Adrenal gland (tissue), 12 donors: ENCODE measurements around the gene ENC1. TPM values are rescaled to one million over a fixed set of nuclear protein-coding genes. Genes with fewer than 3 reads are reported as not detected.

Source experiments
- DNase-seq, 7 donors: peaks; one replicate each; pipeline ENCODE4 v3.0.0-alpha.2; 2019 to 2020
- H3K27ac ChIP-seq, 5 donors: fragments of 200-600 bp; sonication (generic) in 4 of 5; 1 replicate in 3 of 5; 2 replicates in 2 of 5; pipeline versions ENCODE4 v1.5.1 to v1.8.0; 2016 to 2020; ENCODE audit warnings: mild to moderate bottlenecking in 1 of 5
- H3K27me3 ChIP-seq: fragments of 200-600 bp; 2 replicates; pipeline ENCODE4 v1.8.0; 2021
- H3K36me3 ChIP-seq, 2 donors: fragments of 200-600 bp; replicated peaks in 1 of 2; 1 replicate in 1 of 2; 2 replicates in 1 of 2; pipeline versions ENCODE4 v1.5.1 to v1.8.0; 2018 to 2022
- H3K4me1 ChIP-seq, 2 donors: fragments of 200-600 bp; replicated peaks in 1 of 2; 1 replicate in 1 of 2; 2 replicates in 1 of 2; pipeline versions ENCODE4 v1.5.1 to v1.8.0; 2018 to 2021
- H3K4me3 ChIP-seq, 4 donors: fragments of 200-600 bp; sonication (generic) in 3 of 4; one replicate each; pipeline ENCODE4 v1.5.1; 2016 to 2018
- H3K9me3 ChIP-seq, 3 donors: fragments of 200-600 bp; sonication (generic) in 1 of 3; replicated peaks in 1 of 3; 1 replicate in 2 of 3; 2 replicates in 1 of 3; pipeline versions ENCODE4 v1.5.1 to v1.8.0; 2016 to 2021
- POLR2A ChIP-seq, 2 donors: fragments of 450-650 bp; IDR thresholded peaks; one replicate each; pipeline ENCODE4 v1.6.1; 2017; ENCODE audit warnings: antibody characterized with exemption in 2 of 2, mild to moderate bottlenecking in 2 of 2, moderate library complexity in 1 of 2
- WGBS, 4 donors: extraction: QIAGEN DNeasy Blood & Tissue Kit in 2 of 4; methylation state at CpG; one replicate each; pipeline versions ENCODE4 v1.1.5 to v1.1.7; 2013 to 2017; 5-methylcytosine and 5-hydroxymethylcytosine counted together
- intact Hi-C, 2 donors: fragments of 100-400 bp; cut with DNase I; formaldehyde crosslinking; loops; one replicate each; pipeline versions ENCODE4 v1.14.1 to v1.15.0; 2022 to 2023
- polyA plus RNA-seq, 3 donors: library from polyadenylated mRNA; stranded (reverse); fragments of 200-250 nt in 2 of 3; fragments of 350-450 nt in 1 of 3; fragmentation: Illumina TruSeq in 1 of 3; extraction: RNeasy Lipid Tissue Mini Kit (QIAGEN cat#74804) in 1 of 3; gene quantifications; one replicate each; pipeline ENCODE4 v1.2.3, GENCODE V29; 2013 to 2014
- total RNA-seq, 9 donors: library from RNA; depleted of rRNA in 4 of 9; stranded (reverse); fragments of >200 nt in 4 of 9; fragments of 120-200 nt in 1 of 9; fragmentation: NEBNext Ultra II Directional in 1 of 9; extraction: Animal tissue kit (Norgen Biotek cat#: 25700) in 1 of 9; gene quantifications; one replicate each; pipeline versions ENCODE4 v1.1.0 to v1.2.4, GENCODE V29; 2013 to 2023
- TF ChIP-seq, protein P1 (sequence below), 6 experiments: fragments of 450-650 bp in 4 of 6; fragments of 200-600 bp in 2 of 6; sonication (generic) in 1 of 6; IDR thresholded peaks; 1 replicate in 5 of 6; 2 replicates in 1 of 6; pipeline versions ENCODE4 v1.5.1 to v1.8.0; 2016 to 2021; ENCODE audit warnings: antibody characterized with exemption in 6 of 6, mild to moderate bottlenecking in 2 of 6, moderate library complexity in 1 of 6
- donor health status: healthy with polysubstance abuse.
- donor health status: Bipolar disorder and iron deficiency.
- donor health status: DM: yes; HTN: yes; CAD: no.
- donor health status: DM: no; HTN: no; CAD: no.
- donor health status: DM: no; HTN: no; CAD: no.
- donor health status: DM: yes; HTN: yes; CAD: no.

ENC1 gene
- total and polyA plus RNA-seq, 12 donors = 2.1 to 48.7 (median 4.4) TPM

DNA sequence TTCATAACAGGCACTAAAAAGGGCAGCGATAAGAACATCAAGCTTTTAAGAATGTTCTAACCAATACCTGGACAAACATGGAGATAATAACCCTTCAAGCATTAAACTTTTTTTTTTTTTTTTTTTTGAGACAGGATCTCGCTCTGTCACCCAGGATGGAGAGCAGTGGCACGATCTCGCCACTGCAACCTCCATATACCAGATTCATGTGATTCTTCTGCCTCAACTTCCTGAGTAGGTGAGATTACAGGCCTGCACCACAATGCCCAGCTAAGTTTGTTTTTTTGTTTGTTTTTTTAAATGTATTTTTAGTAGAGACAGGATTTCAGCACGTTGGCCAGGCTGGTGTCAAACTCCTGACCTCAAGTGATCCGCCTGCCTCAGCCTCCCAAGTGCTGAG lies 14.7 kb upstream of the ENC1 start:
- intact Hi-C loops = no loop called here
- Histone ChIP-seq H3K27me3 (no peaks in the 10 kb centered on the region), H3K4me3 (no peak overlapping the region), H3K27ac (no peak overlapping the region), H3K36me3 (no peaks in the 10 kb centered on the region), H3K9me3 (no peaks in the 10 kb centered on the region), H3K4me1 (no peaks in the 10 kb centered on the region)
- no peak for DNase-seq
- no peak for TF ChIP-seq POLR2A (IDR thresholded peaks at IDR 0.05)
- TF ChIP-seq, protein P1, sequence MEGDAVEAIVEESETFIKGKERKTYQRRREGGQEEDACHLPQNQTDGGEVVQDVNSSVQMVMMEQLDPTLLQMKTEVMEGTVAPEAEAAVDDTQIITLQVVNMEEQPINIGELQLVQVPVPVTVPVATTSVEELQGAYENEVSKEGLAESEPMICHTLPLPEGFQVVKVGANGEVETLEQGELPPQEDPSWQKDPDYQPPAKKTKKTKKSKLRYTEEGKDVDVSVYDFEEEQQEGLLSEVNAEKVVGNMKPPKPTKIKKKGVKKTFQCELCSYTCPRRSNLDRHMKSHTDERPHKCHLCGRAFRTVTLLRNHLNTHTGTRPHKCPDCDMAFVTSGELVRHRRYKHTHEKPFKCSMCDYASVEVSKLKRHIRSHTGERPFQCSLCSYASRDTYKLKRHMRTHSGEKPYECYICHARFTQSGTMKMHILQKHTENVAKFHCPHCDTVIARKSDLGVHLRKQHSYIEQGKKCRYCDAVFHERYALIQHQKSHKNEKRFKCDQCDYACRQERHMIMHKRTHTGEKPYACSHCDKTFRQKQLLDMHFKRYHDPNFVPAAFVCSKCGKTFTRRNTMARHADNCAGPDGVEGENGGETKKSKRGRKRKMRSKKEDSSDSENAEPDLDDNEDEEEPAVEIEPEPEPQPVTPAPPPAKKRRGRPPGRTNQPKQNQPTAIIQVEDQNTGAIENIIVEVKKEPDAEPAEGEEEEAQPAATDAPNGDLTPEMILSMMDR (IDR thresholded peaks at IDR 0.05) = no peak
- 80 to 89% (median 84%) methylated on average over 6 of the region's 6 CpGs for WGBS, 4 donors

DNA sequence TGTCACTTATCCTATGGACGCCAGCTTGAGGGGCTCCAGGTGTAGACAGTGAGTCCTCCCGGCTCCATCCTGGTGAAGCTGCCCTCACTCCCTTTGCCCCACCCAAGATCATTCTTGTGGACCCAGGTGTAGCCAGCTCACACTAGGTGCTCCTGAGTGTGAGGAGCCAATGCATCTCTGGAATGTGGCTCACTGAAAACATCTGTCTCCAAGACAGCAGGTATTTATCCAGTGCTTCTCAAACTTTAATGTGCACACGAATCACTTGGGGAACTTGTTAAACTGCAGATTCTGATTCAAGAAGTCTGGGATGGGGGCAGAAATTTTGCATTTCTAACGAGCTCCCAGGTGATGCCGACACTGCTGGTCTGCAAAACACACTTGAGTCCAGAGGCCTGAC lies 13.5 kb upstream of the ENC1 start:
- intact Hi-C loops = no loop called here
- 72 to 88% (median 81%) methylated on average over 5 of the region's 5 CpGs for WGBS, 4 donors
- Histone ChIP-seq H3K27me3 (no peaks in the 10 kb centered on the region), H3K36me3 (no peaks in the 10 kb centered on the region), H3K4me3 (no peak overlapping the region), H3K9me3 (no peaks in the 10 kb centered on the region), H3K27ac (no peak overlapping the region), H3K4me1 (peaks cover 0 to 2% of the 10 kb centered on the region in 2 donors)
- no peak for DNase-seq
- no peak for TF ChIP-seq POLR2A (IDR thresholded peaks at IDR 0.05)
- TF ChIP-seq, protein P1 (IDR thresholded peaks at IDR 0.05) = no peak

DNA sequence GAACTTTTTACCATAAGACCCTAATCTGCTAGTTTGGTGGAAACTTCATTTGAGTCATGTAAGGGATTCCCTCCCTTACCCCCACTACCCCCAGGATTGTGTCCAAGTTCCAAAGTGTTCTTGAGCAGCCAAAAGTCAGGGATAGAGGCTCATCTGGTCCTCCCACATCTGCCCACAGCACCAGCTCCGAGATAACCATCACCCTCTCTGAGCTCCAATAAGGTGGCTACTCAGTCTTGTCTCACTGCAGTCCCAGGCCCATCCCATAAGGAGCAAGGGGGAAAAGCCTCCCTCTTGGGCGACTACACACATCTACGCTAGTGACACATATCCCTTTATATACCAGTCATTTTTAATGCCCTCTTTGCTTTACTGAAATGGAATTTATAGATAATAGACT lies 12.0 kb upstream of the ENC1 start:
- H3K36me3 ChIP-seq = no peaks in the 10 kb centered on the region
- H3K27me3 ChIP-seq = no peaks in the 10 kb centered on the region
- H3K4me1 ChIP-seq = peaks cover 0 to 5% of the 10 kb centered on the region in 2 donors
- no peak overlapping the region for H3K27ac ChIP-seq
- no peak overlapping the region for H3K4me3 ChIP-seq
- 80 to 90% (median 82%) methylated on average over 3 of the region's 3 CpGs for WGBS, 4 donors
- TF ChIP-seq POLR2A (IDR thresholded peaks at IDR 0.05) = no peak
- DNase-seq = no peak
- no peaks in the 10 kb centered on the region for H3K9me3 ChIP-seq
- intact Hi-C loops = no loop called here

DNA sequence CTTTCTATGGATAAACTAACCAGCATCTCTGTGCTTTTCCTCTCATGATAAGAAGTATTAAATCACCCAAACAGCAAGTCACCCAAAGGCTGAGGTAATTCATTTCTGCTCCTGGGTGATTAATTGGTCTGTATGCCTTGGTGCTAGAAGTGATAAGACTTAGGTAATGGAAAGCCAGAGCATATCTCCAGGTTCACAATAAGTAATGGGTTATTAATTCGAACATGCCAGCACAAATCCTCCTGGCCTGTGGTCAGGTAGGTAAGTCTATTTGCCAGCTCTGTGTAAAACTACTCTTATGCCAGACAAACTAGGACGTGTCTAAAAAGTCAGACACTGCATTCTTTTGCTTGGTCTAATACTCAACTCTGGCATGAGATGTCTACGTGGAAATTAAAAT lies 11.2 kb upstream of the ENC1 start:
- DNase-seq = no peak
- Histone ChIP-seq H3K36me3 (no peaks in the 10 kb centered on the region), H3K4me3 (no peak overlapping the region), H3K4me1 (peaks cover 0 to 5% of the 10 kb centered on the region in 2 donors), H3K27ac (no peak overlapping the region), H3K27me3 (no peaks in the 10 kb centered on the region), H3K9me3 (no peaks in the 10 kb centered on the region)
- intact Hi-C loops = no loop called here
- no peak for TF ChIP-seq POLR2A (IDR thresholded peaks at IDR 0.05)
- TF ChIP-seq, protein P1 (IDR thresholded peaks at IDR 0.05) = no peak
- 76 to 90% (median 81%) methylated on average over 3 of the region's 3 CpGs for WGBS, 4 donors

DNA sequence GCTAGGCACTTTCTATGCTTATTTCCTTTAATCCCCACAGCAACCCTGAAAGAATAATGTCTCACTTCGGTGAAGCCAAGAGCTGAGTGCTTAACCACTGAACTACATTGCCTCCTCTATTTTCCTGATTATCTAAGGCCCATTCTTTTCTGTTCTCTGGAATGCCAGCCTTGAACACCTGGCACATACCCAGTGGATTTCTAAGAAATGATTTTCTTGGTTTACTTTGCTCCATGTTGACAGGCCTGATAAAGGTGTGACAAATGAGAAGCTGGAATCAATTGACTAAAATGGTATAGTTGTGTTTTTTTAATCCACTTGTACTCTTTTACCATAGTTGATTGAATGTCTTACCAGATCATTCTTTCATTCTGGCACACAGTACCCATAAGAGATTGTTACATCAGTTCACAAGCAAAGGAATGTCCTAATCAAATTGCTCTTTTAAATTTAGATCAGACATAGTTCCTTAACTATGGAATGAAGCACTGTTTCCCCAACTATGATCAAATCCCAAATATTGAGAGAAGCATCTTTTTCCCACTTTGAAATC lies 9.0 kb upstream of the ENC1 start:
- no peak overlapping the region for H3K27ac ChIP-seq
- no peaks in the 10 kb centered on the region for H3K36me3 ChIP-seq
- WGBS, 4 donors = 14 to 24% (median 19%) methylated on average over 1 of the region's 1 CpG
- intact Hi-C loops = loop anchor here in 1 of 2 donors (10.0 kb wide), 1 partner anchor 615 kb away; no protein-coding TSS in a partner anchor
- DNase-seq = no peak
- peaks cover 0 to 5% of the 10 kb centered on the region in 2 donors for H3K4me1 ChIP-seq
- TF ChIP-seq, protein P1 (IDR thresholded peaks at IDR 0.05) = no peak
- TF ChIP-seq POLR2A (IDR thresholded peaks at IDR 0.05) = no peak
- no peak overlapping the region for H3K4me3 ChIP-seq
- H3K27me3 ChIP-seq = no peaks in the 10 kb centered on the region
- H3K9me3 ChIP-seq = no peaks in the 10 kb centered on the region
